GM10266 (cell line): Measurements from ENCODE around the gene VEZT.
"Not testable (repeated sequence)": the region's sequence is repeated elsewhere in the genome, so short reads cannot be mapped to it uniquely, and the experiment has no call there.

Experiments
- DNase-seq: peaks from one replicate; pipeline ENCODE4 v3.0.0; 2012; ENCODE audit errors: extremely low spot score
- TF ChIP-seq, protein P1 (sequence below): IDR thresholded peaks from 2 replicates; pipeline ENCODE4 v1.5.1; 2012; ENCODE audit warnings: mild to moderate bottlenecking, low read depth; ENCODE audit not compliant: control insufficient read depth, insufficient read depth; ENCODE audit errors: missing control alignments

The VEZT gene

DNA sequence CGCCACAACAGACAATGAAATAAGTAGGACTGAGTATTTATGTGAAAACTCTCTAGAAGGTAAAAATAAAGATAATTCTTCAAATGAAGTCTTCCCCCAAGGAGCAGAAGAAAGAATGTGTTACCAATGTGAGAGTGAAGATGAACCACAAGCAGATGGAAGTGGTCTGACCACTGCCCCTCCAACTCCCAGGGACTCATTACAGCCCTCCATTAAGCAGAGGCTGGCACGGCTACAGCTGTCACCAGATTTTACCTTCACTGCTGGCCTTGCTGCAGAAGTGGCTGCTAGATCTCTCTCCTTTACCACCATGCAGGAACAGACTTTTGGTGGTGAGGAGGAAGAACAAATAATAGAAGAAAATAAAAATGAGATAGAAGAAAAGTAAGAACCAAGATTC lies 82.7 kb downstream of the VEZT start:
- no peak for DNase-seq

DNA sequence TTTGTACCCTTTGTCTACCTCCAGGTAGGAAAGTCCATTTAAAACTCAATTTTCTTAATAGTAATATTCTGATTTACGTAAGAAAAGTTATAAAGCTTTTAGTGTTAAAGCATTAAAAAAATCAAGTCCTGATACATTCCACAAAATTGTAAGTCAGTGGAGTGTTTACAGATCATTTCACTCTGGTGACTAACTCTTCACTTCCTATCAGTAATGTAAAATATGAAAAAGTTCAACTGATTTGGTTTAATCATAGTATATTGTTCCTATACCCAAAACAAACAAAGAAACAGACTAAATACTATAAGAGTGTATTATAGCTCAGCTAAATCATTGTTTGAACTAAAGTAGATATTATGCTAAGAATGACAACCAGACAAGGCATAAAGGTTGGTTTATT lies 85.9 kb downstream of the VEZT start:
- DNase-seq = no peak
- TF ChIP-seq, protein P1, sequence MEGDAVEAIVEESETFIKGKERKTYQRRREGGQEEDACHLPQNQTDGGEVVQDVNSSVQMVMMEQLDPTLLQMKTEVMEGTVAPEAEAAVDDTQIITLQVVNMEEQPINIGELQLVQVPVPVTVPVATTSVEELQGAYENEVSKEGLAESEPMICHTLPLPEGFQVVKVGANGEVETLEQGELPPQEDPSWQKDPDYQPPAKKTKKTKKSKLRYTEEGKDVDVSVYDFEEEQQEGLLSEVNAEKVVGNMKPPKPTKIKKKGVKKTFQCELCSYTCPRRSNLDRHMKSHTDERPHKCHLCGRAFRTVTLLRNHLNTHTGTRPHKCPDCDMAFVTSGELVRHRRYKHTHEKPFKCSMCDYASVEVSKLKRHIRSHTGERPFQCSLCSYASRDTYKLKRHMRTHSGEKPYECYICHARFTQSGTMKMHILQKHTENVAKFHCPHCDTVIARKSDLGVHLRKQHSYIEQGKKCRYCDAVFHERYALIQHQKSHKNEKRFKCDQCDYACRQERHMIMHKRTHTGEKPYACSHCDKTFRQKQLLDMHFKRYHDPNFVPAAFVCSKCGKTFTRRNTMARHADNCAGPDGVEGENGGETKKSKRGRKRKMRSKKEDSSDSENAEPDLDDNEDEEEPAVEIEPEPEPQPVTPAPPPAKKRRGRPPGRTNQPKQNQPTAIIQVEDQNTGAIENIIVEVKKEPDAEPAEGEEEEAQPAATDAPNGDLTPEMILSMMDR = no peak

More for the DNA sequence above, 82.7 kb downstream of the VEZT start:
- TF ChIP-seq, protein P1 = no peak

DNA sequence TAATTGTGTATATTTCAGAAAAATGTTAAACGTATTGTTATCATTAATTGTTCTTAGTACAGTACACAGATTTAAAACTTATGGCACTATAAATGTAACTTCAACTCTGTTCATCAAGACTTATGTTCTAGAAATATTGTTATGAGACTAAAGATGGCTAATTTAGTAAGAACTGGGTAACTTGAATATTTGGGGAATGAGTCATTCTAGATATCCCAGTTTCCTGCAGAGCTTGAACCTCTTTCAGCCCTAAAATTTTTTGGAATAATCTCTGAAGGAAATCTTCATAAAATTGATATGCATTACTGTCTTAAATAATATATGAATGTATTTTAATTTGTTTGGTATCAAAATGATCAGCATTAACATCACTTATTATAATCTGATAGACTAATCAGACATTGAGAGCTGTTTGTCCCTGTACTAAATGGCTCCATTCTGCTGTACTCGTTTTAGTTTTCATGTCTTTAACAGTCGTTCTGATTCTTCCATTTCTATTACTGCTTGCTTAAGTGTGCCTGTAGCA lies 87.1 kb downstream of the VEZT start:
- TF ChIP-seq, protein P1 = no peak
- no peak for DNase-seq

DNA sequence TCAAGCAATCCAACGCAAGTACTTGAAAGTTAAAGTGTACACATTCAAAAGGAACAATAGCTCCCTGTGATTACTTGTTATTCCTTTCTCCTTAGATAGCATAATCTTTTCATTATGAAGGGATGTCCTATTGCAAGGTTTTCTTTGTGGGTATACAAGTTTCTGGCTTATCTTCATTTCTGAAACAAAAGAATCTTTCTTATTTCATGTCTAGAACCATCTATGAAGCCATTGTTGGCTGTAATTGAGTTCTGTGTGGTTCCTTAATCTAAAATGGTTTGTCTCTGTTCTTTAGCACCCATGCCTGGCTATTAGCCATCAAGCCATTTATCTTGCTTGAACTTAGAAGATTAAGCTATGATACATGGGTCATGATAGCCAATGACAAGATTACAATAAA lies 95.0 kb downstream of the VEZT start:
- DNase-seq = no peak

DNA sequence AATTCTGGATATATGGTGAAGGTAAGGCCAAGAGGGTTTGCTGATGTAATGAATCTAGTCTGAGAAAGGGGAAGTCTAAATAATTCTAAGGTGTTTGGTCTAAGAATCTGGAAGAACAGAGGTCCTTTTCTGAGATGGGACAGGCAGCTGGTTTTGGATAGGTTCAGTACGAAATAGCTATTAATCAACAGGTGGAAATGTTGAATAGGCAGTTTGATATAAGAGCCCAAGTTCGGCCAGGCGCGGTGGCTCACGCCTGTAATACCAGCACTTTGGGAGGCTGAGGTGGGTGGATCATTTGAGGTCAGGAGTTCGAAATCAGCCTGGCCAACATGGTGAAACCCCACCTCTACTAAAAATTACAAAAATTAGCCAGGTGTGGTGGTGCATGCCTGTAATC lies 97.1 kb downstream of the VEZT start:
- DNase-seq = not testable (repeated sequence)

More for the DNA sequence above, 95.0 kb downstream of the VEZT start:
- TF ChIP-seq, protein P1 = no peak

DNA sequence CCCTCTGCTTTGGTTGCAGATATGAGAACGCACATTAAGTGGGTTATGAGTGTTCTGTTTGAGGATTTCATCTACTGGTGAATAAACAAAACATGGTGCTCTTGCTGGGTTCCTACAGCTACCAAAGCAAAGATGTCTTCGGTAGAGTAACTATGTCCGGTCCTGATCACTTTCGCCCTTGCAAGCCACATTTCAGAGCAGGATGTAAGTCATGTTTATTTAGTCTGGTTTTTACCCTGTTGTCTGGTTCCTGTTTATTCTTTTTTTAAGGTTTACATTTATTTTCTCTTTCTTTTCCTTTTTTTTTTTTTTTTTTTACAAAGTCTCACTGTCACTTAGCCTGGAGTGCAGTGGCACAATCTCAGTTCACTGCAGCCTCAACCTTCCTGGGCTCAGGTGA lies 99.2 kb downstream of the VEZT start:
- TF ChIP-seq, protein P1 = no peak
- DNase-seq = no peak

DNA sequence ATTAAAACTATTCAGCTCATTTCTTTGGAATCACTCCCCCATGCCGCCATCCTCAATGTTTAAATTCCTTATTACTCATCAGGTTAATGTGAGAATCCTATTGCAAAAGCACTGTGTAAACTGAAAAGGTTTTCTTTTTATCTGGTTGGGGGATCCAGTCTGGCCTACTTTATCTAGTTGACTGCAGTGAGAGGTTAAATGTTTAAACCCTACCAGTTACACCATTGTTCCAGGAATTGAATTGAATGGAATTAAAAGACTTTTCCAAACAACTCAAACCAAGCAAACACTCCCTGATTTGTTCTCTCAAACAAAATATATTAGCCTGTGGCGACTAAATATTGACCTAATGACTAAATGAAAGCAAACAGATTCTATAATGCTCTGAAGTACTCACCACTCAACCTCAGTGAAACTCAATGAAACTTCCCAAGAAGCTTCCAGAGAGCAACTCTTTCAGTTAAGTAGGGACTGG lies 100.5 kb downstream of the VEZT start:
- DNase-seq = no peak
- TF ChIP-seq, protein P1 = no peak
